Astrocyte (in vitro differentiated cells and primary cell): ENCODE measurements around the gene MICALL2.

Experiments
- CTCF ChIP-seq: IDR thresholded peaks from 2 replicates; pipeline ENCODE4 v1.5.1; 2011; ENCODE audit warnings: low read depth, mild to moderate bottlenecking, inconsistent platforms, low read length, moderate library complexity; ENCODE audit not compliant: insufficient read depth
- EZH2 ChIP-seq: IDR thresholded peaks from 2 replicates; pipeline ENCODE4 v1.6.1; 2012; ENCODE audit warnings: mild to moderate bottlenecking, low read length, inconsistent platforms; ENCODE audit not compliant: insufficient read depth

- TF ChIP-seq CTCF: no peak
- TF ChIP-seq EZH2: no peak
Observed at GRCh38 chr7:1430056-1430845, 29.0 kb downstream of the MICALL2 start.
